LNCaP clone FGC (cell line): ENCODE data around the gene AHCTF1.

Experiments used
- DNase-seq: peaks from one replicate; pipeline ENCODE4 v3.0.0-alpha.2; 2011; ENCODE audit warnings: low read depth
- H3K4me3 ChIP-seq: 2 replicates; pipeline ENCODE4 v1.5.1; 2011; ENCODE audit warnings: mild to moderate bottlenecking, low read depth, low read length, control low read depth
- TF ChIP-seq, protein P1 (sequence below): IDR thresholded peaks from 2 replicates; pipeline ENCODE4 v1.5.1; 2012; ENCODE audit warnings: mild to moderate bottlenecking; ENCODE audit not compliant: control insufficient read depth, insufficient read depth; ENCODE audit errors: extremely low read depth

AHCTF1 gene

DNA sequence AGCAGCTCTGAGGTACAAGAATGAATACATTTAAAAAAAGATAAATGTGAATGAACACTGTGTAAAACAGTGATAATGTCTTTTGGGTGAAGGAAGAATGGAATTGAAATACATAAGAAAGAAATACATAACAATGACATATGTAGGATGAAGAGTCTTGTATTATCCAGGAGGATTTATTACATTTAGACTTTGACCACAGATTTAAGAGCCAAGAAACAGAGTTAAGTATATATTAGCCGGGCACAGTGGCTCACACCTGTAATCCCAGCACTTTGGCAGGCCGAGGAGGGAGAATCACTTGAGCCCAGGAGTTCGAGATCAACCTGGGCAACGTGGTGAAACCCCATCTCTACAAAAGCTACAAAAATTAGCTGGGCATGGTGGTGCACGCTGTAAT lies 127.9 kb downstream of the AHCTF1 start:
- no peak overlapping the region for H3K4me3 ChIP-seq
- DNase-seq, result no peak
- TF ChIP-seq, protein P1, sequence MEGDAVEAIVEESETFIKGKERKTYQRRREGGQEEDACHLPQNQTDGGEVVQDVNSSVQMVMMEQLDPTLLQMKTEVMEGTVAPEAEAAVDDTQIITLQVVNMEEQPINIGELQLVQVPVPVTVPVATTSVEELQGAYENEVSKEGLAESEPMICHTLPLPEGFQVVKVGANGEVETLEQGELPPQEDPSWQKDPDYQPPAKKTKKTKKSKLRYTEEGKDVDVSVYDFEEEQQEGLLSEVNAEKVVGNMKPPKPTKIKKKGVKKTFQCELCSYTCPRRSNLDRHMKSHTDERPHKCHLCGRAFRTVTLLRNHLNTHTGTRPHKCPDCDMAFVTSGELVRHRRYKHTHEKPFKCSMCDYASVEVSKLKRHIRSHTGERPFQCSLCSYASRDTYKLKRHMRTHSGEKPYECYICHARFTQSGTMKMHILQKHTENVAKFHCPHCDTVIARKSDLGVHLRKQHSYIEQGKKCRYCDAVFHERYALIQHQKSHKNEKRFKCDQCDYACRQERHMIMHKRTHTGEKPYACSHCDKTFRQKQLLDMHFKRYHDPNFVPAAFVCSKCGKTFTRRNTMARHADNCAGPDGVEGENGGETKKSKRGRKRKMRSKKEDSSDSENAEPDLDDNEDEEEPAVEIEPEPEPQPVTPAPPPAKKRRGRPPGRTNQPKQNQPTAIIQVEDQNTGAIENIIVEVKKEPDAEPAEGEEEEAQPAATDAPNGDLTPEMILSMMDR, result no peak

DNA sequence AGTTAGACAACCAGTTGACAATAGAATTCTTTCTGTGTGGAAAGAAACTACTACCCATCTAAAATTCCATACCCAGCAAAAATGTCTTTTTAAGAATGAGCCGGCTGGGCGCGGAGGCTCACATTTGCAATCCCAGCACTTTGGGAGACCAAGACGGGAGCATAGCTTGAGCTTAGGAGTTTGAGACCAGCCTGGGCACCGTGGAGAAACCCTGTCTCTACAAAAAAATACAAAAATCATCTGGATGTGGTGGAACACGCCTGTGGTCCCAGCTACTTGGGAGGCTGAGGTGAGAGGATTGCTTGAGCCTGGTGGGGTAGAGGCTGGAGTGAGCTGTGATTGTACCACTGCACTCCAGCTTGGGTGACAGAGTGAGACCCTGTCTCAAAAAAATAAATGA lies 128.4 kb downstream of the AHCTF1 start:
- H3K4me3 ChIP-seq, result no peak overlapping the region
- DNase-seq, result no peak
- TF ChIP-seq, protein P1, result no peak

DNA sequence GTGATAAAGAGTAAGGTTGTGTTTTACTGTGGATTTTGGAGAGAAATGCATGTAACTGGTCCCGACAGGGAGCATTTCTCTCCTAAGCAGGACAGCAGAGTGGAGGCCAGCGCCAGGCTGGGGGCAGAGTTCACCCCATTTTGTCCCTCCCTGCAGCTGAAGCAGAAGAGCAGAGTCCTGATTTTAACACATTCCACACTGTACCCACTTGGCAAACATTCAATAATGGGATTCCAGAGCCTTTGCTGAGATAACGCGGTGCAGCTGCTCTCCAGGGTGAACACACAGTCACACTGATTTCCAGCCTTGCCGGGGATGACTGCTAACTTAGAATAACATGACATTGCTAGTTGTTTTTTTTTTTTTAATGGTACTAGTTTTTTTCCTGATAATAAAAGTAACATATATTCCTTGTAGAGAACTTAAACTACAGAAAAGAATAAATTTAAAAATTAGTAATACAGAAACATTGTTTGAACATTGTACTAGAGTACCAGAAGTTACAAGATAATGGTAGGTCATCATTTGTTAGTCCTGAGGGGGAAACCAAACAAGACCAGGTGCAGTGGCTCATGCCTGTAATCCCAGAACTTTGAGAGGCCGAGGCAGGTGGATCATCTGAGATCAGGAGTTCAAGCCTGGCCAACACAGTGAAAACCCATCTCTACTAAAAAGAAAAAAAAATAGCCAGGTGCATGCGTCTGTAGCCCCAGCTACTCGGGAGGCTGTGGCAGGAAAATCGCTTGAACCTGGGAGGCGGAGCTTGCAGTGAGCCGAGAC lies 130.3 kb downstream of the AHCTF1 start:
- no peak overlapping the region for H3K4me3 ChIP-seq
- no peak for DNase-seq
- TF ChIP-seq, protein P1, result no peak

DNA sequence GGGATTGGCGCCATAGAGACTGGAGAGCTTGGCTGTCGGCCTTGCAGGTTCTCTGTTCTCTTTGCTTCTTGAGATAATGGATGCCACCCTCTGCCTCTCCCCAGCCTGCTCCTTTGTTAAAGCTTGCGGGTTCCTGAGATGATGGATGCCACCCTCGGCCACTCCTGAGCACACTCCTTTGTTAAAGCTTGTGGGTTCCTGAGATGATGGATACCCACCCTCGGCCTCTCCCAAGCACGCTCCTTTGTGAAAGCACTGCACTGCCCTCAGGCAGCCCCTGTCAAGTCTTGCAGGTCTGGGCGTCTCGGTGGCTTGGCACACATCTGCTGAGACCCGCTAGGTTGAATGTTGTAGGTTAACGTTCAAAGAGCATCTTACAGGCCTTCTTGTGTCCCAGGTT lies 131.0 kb downstream of the AHCTF1 start:
- no peak for DNase-seq
- no peak overlapping the region for H3K4me3 ChIP-seq
- TF ChIP-seq, protein P1, result no peak

DNA sequence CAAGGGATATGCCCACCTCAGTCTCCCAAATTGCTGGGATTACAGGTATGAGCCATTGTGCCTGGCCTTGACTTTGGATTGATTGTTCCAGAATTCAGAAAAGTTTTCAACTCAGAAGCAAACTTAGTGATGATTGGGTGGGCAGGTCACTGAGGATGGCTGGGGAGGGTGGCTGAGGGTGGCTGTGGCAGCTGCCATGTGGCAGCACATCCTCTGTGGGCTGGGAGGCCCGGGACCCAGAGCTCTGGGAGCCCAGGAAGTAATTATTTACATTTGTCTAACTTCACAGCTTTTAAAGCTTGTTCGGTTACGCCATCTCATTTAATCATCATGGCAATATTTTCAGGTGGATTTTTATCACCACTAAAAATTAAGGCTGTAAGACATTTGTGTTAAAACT lies 131.4 kb downstream of the AHCTF1 start:
- no peak for DNase-seq
- TF ChIP-seq, protein P1, result no peak
- no peak overlapping the region for H3K4me3 ChIP-seq

DNA sequence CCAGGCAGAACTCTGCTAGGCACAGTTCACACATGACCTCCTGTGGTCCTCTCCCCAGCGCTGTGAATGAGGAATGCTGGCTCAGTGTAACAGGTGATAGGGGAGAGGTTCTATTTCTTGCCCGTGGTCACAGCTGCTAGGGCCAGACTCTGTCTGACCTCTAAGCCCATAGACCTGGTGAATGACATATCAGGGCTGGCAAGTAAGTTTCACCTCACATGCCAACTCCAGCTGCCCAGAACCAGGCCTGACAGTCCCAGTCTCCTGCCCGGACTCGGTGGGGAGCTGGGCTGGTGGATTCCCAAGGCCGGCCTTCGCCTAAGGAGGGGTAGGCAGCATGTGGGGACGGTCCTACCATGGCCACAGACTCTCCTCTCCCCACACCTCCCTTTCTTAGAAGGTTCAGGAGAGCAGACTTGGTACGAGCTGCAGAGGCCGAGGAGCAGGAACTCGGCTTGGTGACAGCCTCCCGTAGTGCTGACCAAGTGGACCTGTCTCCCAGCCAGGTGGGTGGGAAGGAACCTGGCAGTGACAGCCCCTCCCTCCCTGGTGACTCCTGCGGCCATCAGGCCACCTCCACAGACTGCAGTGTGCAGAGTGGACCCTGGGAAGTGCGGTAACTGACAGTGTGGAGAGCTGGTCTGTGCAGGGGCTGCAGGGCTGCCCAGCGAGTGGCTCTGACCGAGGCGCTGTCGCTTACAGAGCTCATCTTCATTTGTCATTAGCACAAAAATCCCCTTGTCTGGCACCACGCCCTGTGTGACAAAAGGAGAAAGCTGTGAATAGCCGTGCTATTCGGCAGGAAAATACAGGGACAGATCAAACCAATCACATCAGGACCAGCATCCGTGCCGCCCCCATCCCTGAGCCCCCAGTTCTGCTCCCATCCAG lies 132.9 kb downstream of the AHCTF1 start:
- H3K4me3 ChIP-seq, result no peak overlapping the region
- DNase-seq, result no peak
- TF ChIP-seq, protein P1, result no peak
